H1 (cell line): Measurements from ENCODE around the gene ARHGEF12. TPM values are rescaled to one million over a fixed set of nuclear protein-coding genes. Genes with fewer than 3 reads are reported as not detected.

Experiments used
- CTCF ChIA-PET: fragments of 300-600 bp; sonication (Branson Sonifier 250); formaldehyde crosslinking; loops from one replicate; lab custom pipeline; 2021; ENCODE audit not compliant: partially characterized antibody; lab: Charles Lee
- POLR2A ChIA-PET: fragments of 300-600 bp; sonication (Branson Sonifier 250); formaldehyde crosslinking; loops from one replicate; lab custom pipeline; 2021; ENCODE audit warnings: inconsistent platforms; ENCODE audit not compliant: partially characterized antibody; lab: Charles Lee
- DNase-seq, 2 experiments: peaks; one replicate each; pipeline versions ENCODE4 v3.0.0 to v3.0.0-alpha.2; 2010 to 2022; ENCODE audit warnings: low spot score in 2 of 2, low read depth in 1 of 2, mixed read lengths in 1 of 2
- FAIRE-seq: peaks from 2 replicates; lab custom pipeline; 2011; peaks lifted over from hg19 to GRCh38; lab: Jason Lieb, UNC
- H2AFZ ChIP-seq: 2 replicates; pipeline ENCODE4 v1.8.1; 2012; ENCODE audit warnings: low read length, inconsistent platforms
- H2AK5ac ChIP-seq: 2 replicates; pipeline ENCODE4 v1.6.1; 2013; ENCODE audit warnings: low read depth, low read length
- H2BK120ac ChIP-seq: replicated peaks from 2 replicates; pipeline ENCODE3; 2013; ENCODE audit warnings: low read depth, low read length, inconsistent platforms
- H2BK12ac ChIP-seq: 2 replicates; pipeline ENCODE4 v1.6.1; 2013; ENCODE audit warnings: low read depth, low read length
- H2BK15ac ChIP-seq: 2 replicates; pipeline ENCODE4 v1.6.1; 2013; ENCODE audit warnings: low read length
- H2BK20ac ChIP-seq: 2 replicates; pipeline ENCODE4 v1.6.1; 2013; ENCODE audit warnings: low read length
- H2BK5ac ChIP-seq: 2 replicates; pipeline ENCODE4 v1.6.1; 2013; ENCODE audit warnings: low read depth, low read length
- H3K14ac ChIP-seq: 2 replicates; pipeline ENCODE4 v1.6.1; 2013; ENCODE audit warnings: inconsistent platforms; ENCODE audit not compliant: insufficient read length
- H3K18ac ChIP-seq: 2 replicates; pipeline ENCODE4 v1.6.1; 2013; ENCODE audit warnings: low read length; ENCODE audit errors: extremely low read depth
- H3K23ac ChIP-seq: 2 replicates; pipeline ENCODE4 v1.6.1; 2013; ENCODE audit warnings: inconsistent platforms; ENCODE audit not compliant: insufficient read length
- H3K23me2 ChIP-seq: 2 replicates; pipeline ENCODE4 v1.6.1; 2013; ENCODE audit warnings: low read depth, low read length
- H3K27ac ChIP-seq: 2 replicates; pipeline ENCODE4 v1.6.1; 2011; ENCODE audit warnings: low read depth, low read length, inconsistent platforms
- H3K27me3 ChIP-seq, 4 experiments: replicated peaks in 1 of 4; 1 replicate in 1 of 4; 2 replicates in 3 of 4; pipeline versions ENCODE4 v1.6.1 to v1.8.1; 2011 to 2013; ENCODE audit warnings: low read length in 3 of 4, mild to moderate bottlenecking in 3 of 4, inconsistent platforms in 2 of 4, mixed read lengths in 2 of 4, moderate library complexity in 1 of 4; ENCODE audit not compliant: control insufficient read depth in 3 of 4, insufficient read depth in 3 of 4; ENCODE audit errors: extremely low read depth in 1 of 4
- H3K36me3 ChIP-seq, 4 experiments: 2 replicates each; pipeline versions ENCODE4 v1.6.1 to v1.8.1; 2011 to 2013; ENCODE audit warnings: mild to moderate bottlenecking in 4 of 4, low read length in 3 of 4, moderate library complexity in 2 of 4, control low read depth in 1 of 4, inconsistent platforms in 1 of 4; ENCODE audit not compliant: insufficient read depth in 4 of 4, control insufficient read depth in 2 of 4
- H3K4ac ChIP-seq: replicated peaks from 2 replicates; pipeline ENCODE3; 2013; ENCODE audit warnings: low read length, low read depth, mixed read lengths, inconsistent platforms; ENCODE audit not compliant: insufficient read length
- H3K4me1 ChIP-seq, 4 experiments: replicated peaks in 1 of 4; 1 replicate in 1 of 4; 2 replicates in 3 of 4; pipeline versions ENCODE4 v1.6.1 to v1.8.1; 2011 to 2013; ENCODE audit warnings: low read length in 3 of 4, inconsistent platforms in 2 of 4, mixed read lengths in 1 of 4; ENCODE audit not compliant: insufficient read depth in 4 of 4, control insufficient read depth in 3 of 4
- H3K4me2 ChIP-seq, 2 experiments: 2 replicates each; pipeline versions ENCODE4 v1.6.1 to v1.8.1; 2011 to 2013; ENCODE audit warnings: low read depth in 2 of 2, low read length in 2 of 2, control low read depth in 1 of 2, inconsistent platforms in 1 of 2, mild to moderate bottlenecking in 1 of 2; ENCODE audit not compliant: insufficient read depth in 1 of 2
- H3K4me3 ChIP-seq, 4 experiments: fragments of 200-600, 300-600 bp in 1 of 4; sonication (generic), shearing (Covaris generic), sonication (Bioruptor Twin) in 1 of 4; 2 replicates each; pipeline versions ENCODE4 v1.5.1 to v1.8.1; 2011 to 2016; ENCODE audit warnings: low read length in 4 of 4, low read depth in 3 of 4, control low read depth in 2 of 4, inconsistent platforms in 2 of 4, mild to moderate bottlenecking in 2 of 4, mixed read lengths in 1 of 4, moderate library complexity in 1 of 4; ENCODE audit not compliant: insufficient read depth in 2 of 4; ENCODE audit errors: extremely low read depth in 1 of 4
- H3K56ac ChIP-seq: replicated peaks from 2 replicates; pipeline ENCODE3; 2013; ENCODE audit warnings: low read depth, mild to moderate bottlenecking, mixed read lengths, low read length, inconsistent platforms; ENCODE audit not compliant: insufficient read length
- H3K79me1 ChIP-seq: 2 replicates; pipeline ENCODE4 v1.6.1; 2013; ENCODE audit warnings: low read depth, low read length, control low read depth
- H3K79me2 ChIP-seq, 2 experiments: 2 replicates each; pipeline versions ENCODE4 v1.6.1 to v1.8.1; 2012 to 2013; ENCODE audit warnings: low read length in 2 of 2, mild to moderate bottlenecking in 2 of 2, inconsistent platforms in 1 of 2; ENCODE audit not compliant: insufficient read depth in 2 of 2, control insufficient read depth in 1 of 2
- H3K9ac ChIP-seq, 4 experiments: replicated peaks in 1 of 4; 1 replicate in 1 of 4; 2 replicates in 3 of 4; pipeline versions ENCODE4 v1.6.1 to v1.8.1; 2011 to 2013; ENCODE audit warnings: low read depth in 3 of 4, low read length in 3 of 4, control low read depth in 2 of 4, mild to moderate bottlenecking in 2 of 4, moderate library complexity in 2 of 4, inconsistent platforms in 1 of 4; ENCODE audit errors: extremely low read depth in 1 of 4
- H3K9me3 ChIP-seq, 2 experiments: 2 replicates each; pipeline versions ENCODE4 v1.6.1 to v1.8.1; 2012 to 2013; ENCODE audit warnings: mild to moderate bottlenecking in 2 of 2, moderate library complexity in 2 of 2, control low read depth in 1 of 2, inconsistent platforms in 1 of 2, low read depth in 1 of 2, low read length in 1 of 2, mixed read lengths in 1 of 2; ENCODE audit not compliant: insufficient read depth in 2 of 2
- H4K20me1 ChIP-seq, 2 experiments: replicated peaks in 1 of 2; 2 replicates each; pipeline versions ENCODE3 to v1.8.1; 2011 to 2013; ENCODE audit warnings: inconsistent platforms in 2 of 2, low read length in 2 of 2, mild to moderate bottlenecking in 1 of 2; ENCODE audit not compliant: insufficient read depth in 2 of 2, control insufficient read depth in 1 of 2
- H4K5ac ChIP-seq: 2 replicates; pipeline ENCODE4 v1.6.1; 2013; ENCODE audit warnings: low read length, low read depth, mixed read lengths, inconsistent platforms; ENCODE audit not compliant: insufficient read length
- H4K8ac ChIP-seq: 2 replicates; pipeline ENCODE4 v1.8.0; 2013; ENCODE audit warnings: mild to moderate bottlenecking, moderate library complexity, low read length, inconsistent platforms; ENCODE audit not compliant: insufficient read depth; ENCODE audit errors: extremely low read depth
- H4K91ac ChIP-seq: replicated peaks from 2 replicates; pipeline ENCODE3; 2013; ENCODE audit warnings: low read length, mixed read lengths, inconsistent platforms; ENCODE audit not compliant: insufficient read length
- WGBS, 2 experiments: shearing (Covaris generic) in 1 of 2; methylation state at CpG; one replicate each; pipeline versions ENCODE4 v1.1.6 to v1.1.7; 2013 to 2015; ENCODE audit warnings: low lambda C conversion rate in 2 of 2, mixed read lengths in 2 of 2, inconsistent platforms in 1 of 2, low coverage in 1 of 2, missing lambda C conversion rate in 1 of 2; ENCODE audit not compliant: insufficient replicate concordance in 2 of 2, insufficient coverage in 1 of 2, insufficient read length in 1 of 2; ENCODE audit errors: extremely low coverage in 1 of 2, missing lambda C conversion rate in 1 of 2; 5-methylcytosine and 5-hydroxymethylcytosine counted together
- polyA plus RNA-seq, 7 experiments: library from polyadenylated mRNA; depleted of rRNA in 3 of 7; stranded (reverse) in 5 of 7; unstranded in 2 of 7; fragments of >200 nt in 5 of 7; fragments of 200-250 nt in 2 of 7; gene quantifications; 1 replicate in 5 of 7; 2 replicates in 1 of 7; 4 replicates in 1 of 7; pipeline versions ENCODE4 v1.2.1 to v1.2.3, GENCODE V29; 2011 to 2013; ENCODE audit warnings: missing spikeins in 2 of 7, mixed read lengths in 2 of 7
- total RNA-seq: library from RNA; stranded (reverse); fragmentation: NEBNext Ultra II Directional; extraction: Animal tissue kit (Norgen Biotek cat#: 25700); gene quantifications from 2 replicates; pipeline ENCODE4 v1.2.1, GENCODE V29; 2021

Gene ARHGEF12
- total and polyA plus RNA-seq, 2 of the 8 experiments (the other 6 are each of a cell fraction or from before 2014, with no cell fraction given) = 5.1 to 33.7 TPM

DNA sequence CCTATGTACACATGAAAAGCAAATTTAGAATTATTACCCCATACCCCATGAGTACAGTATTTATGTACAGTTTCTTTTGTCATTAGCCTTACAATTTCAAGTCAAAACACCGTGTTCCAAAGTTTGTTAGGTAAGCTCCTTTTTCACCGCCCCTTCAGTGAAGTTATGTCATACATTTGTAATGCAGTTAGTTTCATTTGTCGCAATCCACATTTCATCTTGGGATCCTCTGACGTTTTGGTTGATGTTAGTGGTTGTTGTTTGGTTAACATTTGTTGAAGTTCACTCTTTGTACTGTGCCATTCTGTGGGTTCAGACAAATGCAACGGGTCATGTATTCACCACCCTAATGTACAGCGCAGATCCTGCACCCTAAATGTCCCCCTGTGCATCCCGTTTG is 45.2 kb downstream of the ARHGEF12 start:
- Histone ChIP-seq H4K20me1 (peaks cover 0 to 2% of the 10 kb centered on the region in 2 experiments), H3K9me3 (peaks cover 15 to 20% of the 10 kb centered on the region in 2 experiments), H3K4ac (no peak overlapping the region), H3K27me3 (no peaks in the 10 kb centered on the region), H4K91ac (no peak overlapping the region), H2BK15ac (no peak overlapping the region), H2BK5ac (no peak overlapping the region), H3K79me2 (peaks cover 3 to 89% of the 10 kb centered on the region in 2 experiments; a peak in 3 of 4 replicates), H3K36me3 (peaks cover 0 to 7% (median 0%) of the 10 kb centered on the region in 4 experiments; a peak in 2 of 8 replicates), H4K8ac (no peak overlapping the region), H3K27ac (no peak overlapping the region), H3K4me3 (no peak overlapping the region), H2BK20ac (no peak overlapping the region), H3K56ac (no peak overlapping the region), H3K14ac (no peak overlapping the region), H3K23ac (no peak overlapping the region), H2AK5ac (no peak overlapping the region), H3K79me1 (peaks cover 3% of the 10 kb centered on the region; the same call in 1 of the 2 replicates), H2BK120ac (no peak overlapping the region), H4K5ac (no peak overlapping the region), H2AFZ (no peak overlapping the region), H3K4me2 (no peak overlapping the region), H3K4me1 (peaks cover 0 to 2% (median 0%) of the 10 kb centered on the region in 4 experiments; a peak in 2 of 7 replicates), H2BK12ac (no peak overlapping the region), H3K23me2 (no peaks in the 10 kb centered on the region), H3K9ac (no peak overlapping the region), H3K18ac (no peak overlapping the region)
- FAIRE-seq (no peak), DNase-seq (no peak)
- CTCF ChIA-PET = interaction anchor here (1.4 kb wide), 1 partner anchor 45 kb away, joined by 3 read pairs; the partner anchor contains the start of gene ARHGEF12
- POLR2A ChIA-PET = no interaction called here
- WGBS, 2 experiments = 89% methylated on average over 7 of the region's 7 CpGs; no CpG with 5 or more reads in 1 of the 2 experiments
